Adrenal gland (tissue), 5 donors: ENCODE data around the gene SHROOM2.

ENCODE experiments used
- CTCF ChIP-seq, 6 experiments: fragments of 450-650 bp in 4 of 6; fragments of 200-600 bp in 2 of 6; sonication (generic) in 1 of 6; IDR thresholded peaks; 1 replicate in 5 of 6; 2 replicates in 1 of 6; pipeline versions ENCODE4 v1.5.1 to v1.8.0; 2016 to 2021; ENCODE audit warnings: antibody characterized with exemption in 6 of 6, mild to moderate bottlenecking in 2 of 6, moderate library complexity in 1 of 6
- POLR2A ChIP-seq, 2 donors: fragments of 450-650 bp; IDR thresholded peaks; one replicate each; pipeline ENCODE4 v1.6.1; 2017; ENCODE audit warnings: antibody characterized with exemption in 2 of 2, mild to moderate bottlenecking in 2 of 2, moderate library complexity in 1 of 2
- donor health status: DM: no; HTN: no; CAD: no.

GRCh38 chrX:9952300-9952699, 166.1 kb downstream of the SHROOM2 start:
- TF ChIP-seq POLR2A (IDR thresholded peaks at IDR 0.05) (no peak), CTCF (IDR thresholded peaks at IDR 0.05) (no peak)
